ENCODE measurements around the gene SLC13A1.
"Not testable (repeated sequence)": the region's sequence is repeated elsewhere in the genome, so short reads cannot be mapped to it uniquely, and the experiment has no call there.

SLC13A1 gene

GRCh38 chr7:123199883-123200282 is at the start of gene SLC13A1:
TSS of gene SLC13A1 (minus strand) at chr7:123199969. CDS start at chr7:123199946, 23 bp downstream.
- DNase-seq, result no peak

GRCh38 chr7:123244768-123245167 is 45.0 kb upstream of the SLC13A1 start:
- no peak for DNase-seq

- DNase-seq, result no peak
Measured at GRCh38 chr7:123242467-123243092, 42.8 kb upstream of the SLC13A1 start.

GRCh38 chr7:123241809-123242208 is 42.0 kb upstream of the SLC13A1 start:
- no peak for DNase-seq

GRCh38 chr7:123231021-123232000 is 31.5 kb upstream of the SLC13A1 start:
- DNase-seq, result no peak

- no peak for DNase-seq
Measured at GRCh38 chr7:123230603-123231002, 30.8 kb upstream of the SLC13A1 start.

GRCh38 chr7:123230147-123230546 is 30.4 kb upstream of the SLC13A1 start:
- DNase-seq, result no peak

- no peak for DNase-seq
Measured at GRCh38 chr7:123229426-123229825, 29.7 kb upstream of the SLC13A1 start.

GRCh38 chr7:123227666-123228065 is 27.9 kb upstream of the SLC13A1 start:
- not testable (repeated sequence) for DNase-seq

- DNase-seq, result no peak
Measured at GRCh38 chr7:123220396-123220795, 20.6 kb upstream of the SLC13A1 start.

- no peak for DNase-seq
Measured at GRCh38 chr7:123218866-123219265, 19.1 kb upstream of the SLC13A1 start.

GRCh38 chr7:123216825-123217224 is 17.1 kb upstream of the SLC13A1 start:
- no peak for DNase-seq

GRCh38 chr7:123215350-123215749 is 15.6 kb upstream of the SLC13A1 start:
- DNase-seq, result no peak

- no peak for DNase-seq
Measured at GRCh38 chr7:123211545-123211944, 11.8 kb upstream of the SLC13A1 start.

GRCh38 chr7:123210986-123211385 is 11.2 kb upstream of the SLC13A1 start:
- no peak for DNase-seq

- no peak for DNase-seq
Measured at GRCh38 chr7:123209786-123210185, 10.0 kb upstream of the SLC13A1 start.

- no peak for DNase-seq
Measured at GRCh38 chr7:123208793-123209192, 9.0 kb upstream of the SLC13A1 start.

GRCh38 chr7:123204206-123204835 is 4.6 kb upstream of the SLC13A1 start:
- no peak for DNase-seq

GRCh38 chr7:123201901-123202300 is 2.1 kb upstream of the SLC13A1 start:
- no peak for DNase-seq

GRCh38 chr7:123198668-123199652 is 809 bp downstream of the SLC13A1 start:
- DNase-seq, result no peak

GRCh38 chr7:123198111-123198510 is 1.7 kb downstream of the SLC13A1 start:
- no peak for DNase-seq

GRCh38 chr7:123193235-123193634 is 6.5 kb downstream of the SLC13A1 start:
- no peak for DNase-seq
